Measurements from ENCODE around the gene PRKG1. TPM values are rescaled to one million over a fixed set of nuclear protein-coding genes. Genes with fewer than 3 reads are reported as not detected.
"Not testable (repeated sequence)": the region's sequence is repeated elsewhere in the genome, so short reads cannot be mapped to it uniquely, and the experiment has no call there.

The PRKG1 gene
- total RNA-seq, 4 donors from 2014 or later, result 26.5 to 72.3 (median 58.1) TPM

DNA sequence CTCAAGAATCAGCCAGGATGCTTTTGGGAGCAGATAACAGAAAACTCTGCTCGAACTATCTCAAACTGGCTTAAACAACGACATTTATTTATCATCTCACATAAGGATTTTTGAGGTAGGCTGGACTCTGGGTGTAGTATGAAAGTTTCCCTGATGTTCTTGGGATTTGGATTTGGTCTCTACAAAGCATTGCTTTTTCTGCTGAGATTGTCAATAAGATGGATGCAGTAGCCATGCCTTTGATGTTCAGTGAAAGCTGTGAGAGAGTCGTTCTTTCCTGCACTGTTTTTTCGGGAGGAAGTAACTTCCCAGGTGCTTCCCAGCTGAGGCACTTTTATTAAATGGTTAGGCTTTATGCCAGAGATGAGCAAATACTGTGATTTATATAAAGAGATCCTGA is 181.1 kb downstream of the PRKG1 start:
- DNase-seq, result no peak

DNA sequence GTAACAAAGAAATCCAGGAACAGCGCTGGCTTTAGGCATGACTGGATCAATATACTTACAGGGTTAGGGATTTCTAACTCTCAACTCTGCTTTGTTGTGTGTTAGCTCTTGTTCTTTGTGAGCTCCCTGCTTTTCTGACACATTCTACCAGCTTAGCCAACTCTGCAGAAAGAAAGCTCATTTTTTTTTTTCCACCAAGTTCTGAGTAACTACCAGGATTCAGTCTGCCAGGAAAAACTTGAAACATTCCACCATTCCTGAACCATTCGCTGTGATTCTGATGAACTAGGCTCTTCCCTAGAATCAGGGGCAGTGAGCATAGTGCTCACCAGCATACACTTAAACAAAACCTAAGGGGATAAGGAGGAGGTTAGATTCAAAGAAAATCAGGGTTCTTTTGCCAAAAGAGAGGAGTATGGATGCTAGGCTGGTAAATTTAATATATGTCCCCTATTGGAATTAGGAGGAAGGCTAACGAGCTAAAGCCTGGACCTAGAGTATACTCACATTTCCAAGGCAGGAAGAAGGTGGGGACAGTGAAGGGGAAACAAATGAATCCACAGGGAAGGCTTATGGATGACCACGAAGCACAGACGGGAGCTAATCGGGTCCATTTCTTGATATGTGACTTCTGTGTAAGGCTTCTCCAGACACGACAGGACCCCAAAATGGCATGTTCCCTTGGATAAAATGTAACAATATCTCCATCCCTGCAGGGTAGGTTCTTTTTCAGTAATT is 183.4 kb downstream of the PRKG1 start:
- Histone ChIP-seq H3K27me3 (no peaks in the 10 kb centered on the region), H3K36me3 (no peaks in the 10 kb centered on the region), H3K4me1 (peaks cover 0 to under 1% of the 10 kb centered on the region in 2 donors)

More for the DNA sequence above, 181.1 kb downstream of the PRKG1 start:
- Histone ChIP-seq H3K27me3 (no peaks in the 10 kb centered on the region), H3K9me3 (no peaks in the 10 kb centered on the region), H3K4me3 (replicated peaks in 1 of 3) (no peak overlapping the region), H3K4me1 (peaks cover 0 to 12% of the 10 kb centered on the region in 2 donors), H3K27ac (no peak overlapping the region), H3K36me3 (no peaks in the 10 kb centered on the region)
- intact Hi-C loops (cut with DNase I), result no loop called here
- no peak for TF ChIP-seq POLR2A (IDR thresholded peaks at IDR 0.05)
- TF ChIP-seq, protein P1, sequence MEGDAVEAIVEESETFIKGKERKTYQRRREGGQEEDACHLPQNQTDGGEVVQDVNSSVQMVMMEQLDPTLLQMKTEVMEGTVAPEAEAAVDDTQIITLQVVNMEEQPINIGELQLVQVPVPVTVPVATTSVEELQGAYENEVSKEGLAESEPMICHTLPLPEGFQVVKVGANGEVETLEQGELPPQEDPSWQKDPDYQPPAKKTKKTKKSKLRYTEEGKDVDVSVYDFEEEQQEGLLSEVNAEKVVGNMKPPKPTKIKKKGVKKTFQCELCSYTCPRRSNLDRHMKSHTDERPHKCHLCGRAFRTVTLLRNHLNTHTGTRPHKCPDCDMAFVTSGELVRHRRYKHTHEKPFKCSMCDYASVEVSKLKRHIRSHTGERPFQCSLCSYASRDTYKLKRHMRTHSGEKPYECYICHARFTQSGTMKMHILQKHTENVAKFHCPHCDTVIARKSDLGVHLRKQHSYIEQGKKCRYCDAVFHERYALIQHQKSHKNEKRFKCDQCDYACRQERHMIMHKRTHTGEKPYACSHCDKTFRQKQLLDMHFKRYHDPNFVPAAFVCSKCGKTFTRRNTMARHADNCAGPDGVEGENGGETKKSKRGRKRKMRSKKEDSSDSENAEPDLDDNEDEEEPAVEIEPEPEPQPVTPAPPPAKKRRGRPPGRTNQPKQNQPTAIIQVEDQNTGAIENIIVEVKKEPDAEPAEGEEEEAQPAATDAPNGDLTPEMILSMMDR (IDR thresholded peaks at IDR 0.05), result no peak
- WGBS, 2 donors, result 76 to 85% methylated on average over 4 of the region's 4 CpGs

DNA sequence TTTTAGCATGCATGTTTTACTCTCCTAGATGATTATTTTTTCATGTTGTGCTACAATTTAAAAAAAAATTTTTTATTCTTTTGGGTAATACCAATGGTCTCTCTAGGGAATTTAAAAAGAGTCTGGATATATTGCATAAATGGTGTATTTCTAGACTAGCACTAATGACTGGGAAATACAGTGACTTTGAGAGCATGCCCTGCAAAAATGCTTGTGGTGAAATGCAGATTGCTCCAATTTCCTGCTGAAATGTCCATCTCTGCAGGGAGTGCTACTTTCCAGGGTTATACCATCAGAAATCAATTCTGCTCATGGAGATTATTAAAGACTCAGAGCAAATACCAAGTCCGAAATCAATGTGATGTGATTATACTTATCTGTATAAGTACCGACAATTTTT is 186.1 kb downstream of the PRKG1 start:
- TF ChIP-seq, protein P1 (IDR thresholded peaks at IDR 0.05), result no peak
- TF ChIP-seq POLR2A (IDR thresholded peaks at IDR 0.05), result no peak
- no peaks in the 10 kb centered on the region for H3K36me3 ChIP-seq
- intact Hi-C loops (cut with DNase I), result no loop called here
- 96 to 99% methylated on average over 2 of the region's 2 CpGs for WGBS, 2 donors
- no peak overlapping the region for H3K4me3 ChIP-seq (replicated peaks in 1 of 3)
- no peak for DNase-seq
- no peaks in the 10 kb centered on the region for H3K27me3 ChIP-seq
- H3K9me3 ChIP-seq, result no peaks in the 10 kb centered on the region
- no peak overlapping the region for H3K27ac ChIP-seq
- peaks cover 7 to 11% of the 10 kb centered on the region in 2 donors for H3K4me1 ChIP-seq

More for the DNA sequence above, 183.4 kb downstream of the PRKG1 start:
- intact Hi-C loops (cut with DNase I), result no loop called here
- no peak for DNase-seq
- Histone ChIP-seq H3K9me3 (no peaks in the 10 kb centered on the region), H3K4me3 (replicated peaks in 1 of 3) (no peak overlapping the region), H3K27ac (no peak overlapping the region)
- WGBS, 2 donors, result 77 to 79% methylated on average over 7 of the region's 7 CpGs
- TF ChIP-seq, protein P1 (IDR thresholded peaks at IDR 0.05), result no peak
- no peak for TF ChIP-seq POLR2A (IDR thresholded peaks at IDR 0.05)

DNA sequence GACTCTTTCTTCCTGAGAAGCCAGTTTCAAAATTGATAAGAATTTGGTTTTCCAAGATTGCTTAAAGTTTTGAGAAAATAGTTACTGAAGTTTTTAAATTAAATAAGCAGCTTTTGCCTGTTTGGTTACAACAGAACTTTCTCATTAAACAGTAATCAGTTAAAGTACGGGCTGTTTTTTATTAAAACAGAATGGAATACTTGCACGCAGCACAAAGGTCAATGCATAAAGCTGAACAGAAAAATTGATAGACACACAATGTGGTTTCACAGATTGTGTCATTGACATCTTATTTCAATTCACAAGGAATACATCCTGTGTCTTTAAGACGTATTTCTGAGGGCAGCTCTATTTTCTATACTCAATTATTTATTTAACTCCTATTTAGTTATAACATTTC is 192.2 kb downstream of the PRKG1 start:
- TF ChIP-seq POLR2A (IDR thresholded peaks at IDR 0.05), result no peak
- TF ChIP-seq, protein P1 (IDR thresholded peaks at IDR 0.05), result no peak
- H3K4me3 ChIP-seq (replicated peaks in 1 of 3), result no peak overlapping the region
- H3K27ac ChIP-seq, result no peak overlapping the region
- DNase-seq, result no peak
- 78 to 80% methylated on average over 3 of the region's 3 CpGs for WGBS, 2 donors
- no peaks in the 10 kb centered on the region for H3K36me3 ChIP-seq
- no peaks in the 10 kb centered on the region for H3K9me3 ChIP-seq
- H3K27me3 ChIP-seq, result no peaks in the 10 kb centered on the region
- peaks cover 19 to 25% of the 10 kb centered on the region in 2 donors for H3K4me1 ChIP-seq
- intact Hi-C loops (cut with DNase I), result no loop called here

DNA sequence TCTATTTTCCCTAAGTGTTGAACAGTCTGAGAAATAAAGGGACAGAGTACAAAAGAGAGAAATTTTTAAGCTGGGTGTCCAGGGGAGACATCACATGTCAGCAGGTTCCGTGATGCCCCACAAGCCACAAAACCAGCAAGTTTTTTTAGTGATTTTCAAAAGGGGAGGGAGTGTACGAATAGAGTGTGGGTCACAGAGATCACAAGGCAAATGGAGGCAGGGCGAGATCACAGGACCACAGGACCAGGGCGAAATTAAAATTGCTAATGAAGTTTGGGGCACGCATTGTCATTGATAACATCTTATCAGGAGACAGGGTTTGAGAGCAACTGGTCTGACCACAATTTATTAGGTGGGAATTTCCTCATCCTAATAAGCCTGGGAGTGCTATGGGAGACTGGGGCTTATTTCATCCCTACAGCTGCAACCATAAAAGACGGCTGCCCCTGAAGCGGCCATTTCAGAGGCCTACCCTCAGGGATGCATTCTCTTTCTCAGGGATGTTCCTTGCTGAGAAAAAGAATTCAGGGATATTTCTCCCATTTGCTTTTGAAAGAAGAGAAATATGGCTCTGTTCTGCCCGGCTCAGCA is 193.8 kb downstream of the PRKG1 start:
- H3K9me3 ChIP-seq; DNase-seq; H3K27ac ChIP-seq; H3K4me3 ChIP-seq (replicated peaks in 1 of 3); H3K36me3 ChIP-seq; intact Hi-C loops (cut with DNase I); H3K27me3 ChIP-seq: not testable (repeated sequence)
- H3K4me1 ChIP-seq, result peaks cover 15 to 23% of the 10 kb centered on the region in 2 donors
- 87 to 97% methylated on average over 8 of the region's 8 CpGs for WGBS, 2 donors
